IMR-90 (cell line): Measurements from ENCODE around the gene CATSPERE. TPM values are rescaled to one million over a fixed set of nuclear protein-coding genes. Genes with fewer than 3 reads are reported as not detected.

Source experiments
- ATAC-seq: fragments of 200-7000 bp; cut with Tn5 transposase; 2 replicates; pipeline ENCODE4 v1.9.1; 2020; ENCODE audit warnings: low read depth, mild to moderate bottlenecking, moderate library complexity
- BruUV-seq: library from RNA; stranded (reverse); fragments of 400-500 nt; replicated peaks from 2 replicates; lab custom pipeline; 2021; lab: Mats Ljungman, UMichigan
- CTCF ChIA-PET: fragments of 300-600 bp; formaldehyde crosslinking; extraction: SDS; loops from one replicate; lab custom pipeline; 2021; ENCODE audit warnings: antibody characterized with exemption; lab: Yijun Ruan, JAX
- POLR2A ChIA-PET: fragments of 300-600 bp; sonication (Branson Sonifier 250); formaldehyde crosslinking; loops from one replicate; lab custom pipeline; 2022; ENCODE audit warnings: antibody characterized with exemption; ENCODE audit not compliant: unreplicated experiment; lab: Charles Lee
- DNase-seq: peaks from one replicate; pipeline ENCODE4 v3.0.0; 2013
- H2AFZ ChIP-seq: replicated peaks from 2 replicates; pipeline ENCODE3; 2013; ENCODE audit warnings: low read length, mild to moderate bottlenecking; ENCODE audit not compliant: poor library complexity
- H2AK5ac ChIP-seq: 2 replicates; pipeline ENCODE4 v1.6.1; 2013; ENCODE audit warnings: low read depth, low read length, inconsistent platforms
- H2AK9ac ChIP-seq: replicated peaks from 2 replicates; pipeline ENCODE3; 2013; ENCODE audit warnings: mild to moderate bottlenecking, low read depth, low read length, moderate library complexity; ENCODE audit not compliant: poor library complexity
- H2BK120ac ChIP-seq: 2 replicates; pipeline ENCODE4 v1.6.1; 2013; ENCODE audit warnings: low read depth, low read length, inconsistent platforms
- H2BK15ac ChIP-seq: 3 replicates; pipeline ENCODE4 v1.6.1; 2013; ENCODE audit warnings: low read depth, low read length, inconsistent platforms
- H2BK20ac ChIP-seq: 2 replicates; pipeline ENCODE4 v1.6.1; 2013; ENCODE audit warnings: low read depth, mild to moderate bottlenecking, inconsistent platforms, low read length, moderate library complexity
- H2BK5ac ChIP-seq: 2 replicates; pipeline ENCODE4 v1.6.1; 2013; ENCODE audit warnings: mild to moderate bottlenecking, low read depth, low read length, inconsistent platforms; ENCODE audit not compliant: poor library complexity, severe bottlenecking
- H3K14ac ChIP-seq: replicated peaks from 2 replicates; pipeline ENCODE4 v1.6.1; 2013; ENCODE audit warnings: low read depth, low read length, inconsistent platforms
- H3K18ac ChIP-seq: 2 replicates; pipeline ENCODE4 v1.6.1; 2013; ENCODE audit warnings: low read depth, low read length, control low read depth
- H3K23ac ChIP-seq: 2 replicates; pipeline ENCODE4 v1.6.1; 2013; ENCODE audit warnings: low read depth, low read length, inconsistent platforms
- H3K27ac ChIP-seq: 2 replicates; pipeline ENCODE4 v1.5.1; 2013; ENCODE audit warnings: mild to moderate bottlenecking, control low read depth, low read length; ENCODE audit not compliant: insufficient read depth
- H3K27me3 ChIP-seq: 2 replicates; pipeline ENCODE4 v1.6.1; 2013; ENCODE audit warnings: low read length; ENCODE audit not compliant: control insufficient read depth, insufficient read depth
- H3K36me3 ChIP-seq: 2 replicates; pipeline ENCODE4 v1.6.1; 2013; ENCODE audit warnings: low read length, mixed read lengths; ENCODE audit not compliant: control insufficient read depth, insufficient read depth
- H3K4ac ChIP-seq: 2 replicates; pipeline ENCODE4 v1.6.1; 2013; ENCODE audit warnings: low read depth, low read length, inconsistent platforms
- H3K4me1 ChIP-seq: 2 replicates; pipeline ENCODE4 v1.6.1; 2013; ENCODE audit warnings: low read length, mixed read lengths; ENCODE audit not compliant: control insufficient read depth, insufficient read depth
- H3K4me2 ChIP-seq: 2 replicates; pipeline ENCODE4 v1.6.1; 2013; ENCODE audit warnings: low read depth, mild to moderate bottlenecking, control low read depth, low read length, moderate library complexity
- H3K4me3 ChIP-seq: 2 replicates; pipeline ENCODE4 v1.5.1; 2013; ENCODE audit warnings: low read depth, mild to moderate bottlenecking, control low read depth, low read length, moderate library complexity; ENCODE audit not compliant: insufficient read depth
- H3K56ac ChIP-seq: 2 replicates; pipeline ENCODE4 v1.6.1; 2013; ENCODE audit warnings: low read length, inconsistent platforms; ENCODE audit not compliant: insufficient read depth; ENCODE audit errors: extremely low read depth
- H3K79me1 ChIP-seq, 2 experiments: 2 replicates each; pipeline ENCODE4 v1.6.1; 2013; ENCODE audit warnings: low read length in 2 of 2, inconsistent platforms in 1 of 2, low read depth in 1 of 2
- H3K9ac ChIP-seq: 2 replicates; pipeline ENCODE4 v1.6.1; 2013; ENCODE audit warnings: low read depth, low read length, control low read depth
- H3K9me1 ChIP-seq: 2 replicates; pipeline ENCODE4 v1.6.1; 2013; ENCODE audit warnings: low read length, inconsistent platforms; ENCODE audit not compliant: insufficient read depth
- H3K9me3 ChIP-seq: 2 replicates; pipeline ENCODE4 v1.6.1; 2013; ENCODE audit warnings: low read length; ENCODE audit not compliant: control insufficient read depth, insufficient read depth
- H4K20me1 ChIP-seq: 2 replicates; pipeline ENCODE4 v1.6.1; 2013; ENCODE audit warnings: low read length, inconsistent platforms; ENCODE audit not compliant: insufficient read depth
- H4K5ac ChIP-seq: 2 replicates; pipeline ENCODE4 v1.6.1; 2013; ENCODE audit warnings: mild to moderate bottlenecking, low read depth, low read length, control low read depth
- H4K8ac ChIP-seq, 2 experiments: 2 replicates each; pipeline ENCODE4 v1.6.1; 2013; ENCODE audit warnings: low read depth in 2 of 2, low read length in 2 of 2, control low read depth in 1 of 2, inconsistent platforms in 1 of 2
- H4K91ac ChIP-seq: 2 replicates; pipeline ENCODE4 v1.6.1; 2013; ENCODE audit warnings: low read depth, low read length, inconsistent platforms; ENCODE audit not compliant: insufficient read depth
- BHLHE40 ChIP-seq: fragments of 150-350 bp; IDR thresholded peaks from 2 replicates; pipeline ENCODE4 v1.6.1; 2016; ENCODE audit warnings: mild to moderate bottlenecking, low read depth, low read length
- CEBPB ChIP-seq: IDR thresholded peaks from 2 replicates; pipeline ENCODE4 v1.6.1; 2012; ENCODE audit warnings: low read depth, low read length, improper control_type of control experiment
- CHD1 ChIP-seq: IDR thresholded peaks from 2 replicates; pipeline ENCODE4 v1.6.1; 2012; ENCODE audit warnings: low read depth, low read length, improper control_type of control experiment
- FOS ChIP-seq: fragments of 150-350 bp; IDR thresholded peaks from 2 replicates; pipeline ENCODE4 v1.6.1; 2016; ENCODE audit warnings: low read depth, low read length
- MAFK ChIP-seq: IDR thresholded peaks from 2 replicates; pipeline ENCODE4 v1.6.1; 2012; ENCODE audit warnings: low read depth, low read length, improper control_type of control experiment
- MAZ ChIP-seq: IDR thresholded peaks from 2 replicates; pipeline ENCODE4 v1.6.1; 2012; ENCODE audit warnings: low read depth, mild to moderate bottlenecking, low read length, improper control_type of control experiment, moderate library complexity, borderline replicate concordance
- MXI1 ChIP-seq: IDR thresholded peaks from 2 replicates; pipeline ENCODE4 v1.6.1; 2012; ENCODE audit warnings: low read depth, mild to moderate bottlenecking, low read length, moderate library complexity, borderline replicate concordance
- NFE2L2 ChIP-seq: fragments of 150-350 bp; IDR thresholded peaks from 2 replicates; pipeline ENCODE4 v1.6.1; 2016; ENCODE audit warnings: low read depth, mild to moderate bottlenecking, low read length
- POLR2A ChIP-seq: IDR thresholded peaks from 2 replicates; pipeline ENCODE4 v1.6.1; 2012; ENCODE audit warnings: mild to moderate bottlenecking, low read depth, low read length
- RAD21 ChIP-seq: IDR thresholded peaks from 2 replicates; pipeline ENCODE4 v1.6.1; 2012; ENCODE audit warnings: low read length, improper control_type of control experiment
- RCOR1 ChIP-seq: IDR thresholded peaks from 2 replicates; pipeline ENCODE4 v1.6.1; 2012; ENCODE audit warnings: mild to moderate bottlenecking, low read length, improper control_type of control experiment; ENCODE audit not compliant: insufficient replicate concordance
- RFX5 ChIP-seq: IDR thresholded peaks from 2 replicates; pipeline ENCODE4 v1.8.0; 2012; ENCODE audit warnings: low read depth, mild to moderate bottlenecking, low read length, moderate library complexity
- SMC3 ChIP-seq: fragments of 150-350 bp; IDR thresholded peaks from 2 replicates; pipeline ENCODE4 v1.6.1; 2016; ENCODE audit warnings: low read depth, mild to moderate bottlenecking, antibody characterized with exemption, low read length, moderate library complexity
- dilution Hi-C: fragments of 300-500 bp; cut with HindIII; formaldehyde crosslinking; loops from one replicate; pipeline ENCODE4 v1.14.3; 2018; ENCODE audit warnings: low sequenced_read_pairs; ENCODE audit not compliant: unreplicated experiment
- in situ Hi-C: fragments of 300-500 bp; cut with MboI; formaldehyde crosslinking; loops from 3 replicates; pipeline ENCODE4 v1.14.3; 2019; ENCODE audit warnings: low sequenced_read_pairs, inconsistent platforms, mixed read lengths
- intact Hi-C: fragments of 100-400 bp; cut with micrococcal nuclease; formaldehyde crosslinking; loops from 2 replicates; pipeline ENCODE4 v1.10.0; 2022
- polyA plus RNA-seq, 3 experiments: library from polyadenylated mRNA; depleted of rRNA; stranded (reverse); fragments of >200 nt; gene quantifications; 2 replicates each; pipeline ENCODE4 v1.2.3, GENCODE V29; 2012; ENCODE audit warnings: low replicate concordance in 1 of 3
- total RNA-seq: library from RNA; depleted of rRNA; stranded (reverse); fragments of >200 nt; gene quantifications from 2 replicates; pipeline ENCODE4 v1.2.3, GENCODE V29; 2012
- TF ChIP-seq, protein P1 (sequence below): conservative IDR thresholded peaks from 2 replicates; pipeline ENCODE4 v1.5.1; 2012; ENCODE audit warnings: mild to moderate bottlenecking, low read depth, low read length, improper control_type of control experiment
- TF ChIP-seq, protein P2 (sequence below): fragments of 150-350 bp; IDR thresholded peaks from 2 replicates; pipeline ENCODE4 v1.6.1; 2016; ENCODE audit warnings: low read depth, mild to moderate bottlenecking, low read length, moderate library complexity, borderline replicate concordance
- TF ChIP-seq, protein P3 (sequence below): fragments of 150-350 bp; IDR thresholded peaks from 2 replicates; pipeline ENCODE4 v1.6.1; 2017; ENCODE audit warnings: mild to moderate bottlenecking, antibody characterized with exemption, low read length, low read depth

CATSPERE gene
- total and polyA plus RNA-seq, 2 of the 4 experiments (the other 2 are of a cell fraction): 0.07 to 0.18 TPM

DNA sequence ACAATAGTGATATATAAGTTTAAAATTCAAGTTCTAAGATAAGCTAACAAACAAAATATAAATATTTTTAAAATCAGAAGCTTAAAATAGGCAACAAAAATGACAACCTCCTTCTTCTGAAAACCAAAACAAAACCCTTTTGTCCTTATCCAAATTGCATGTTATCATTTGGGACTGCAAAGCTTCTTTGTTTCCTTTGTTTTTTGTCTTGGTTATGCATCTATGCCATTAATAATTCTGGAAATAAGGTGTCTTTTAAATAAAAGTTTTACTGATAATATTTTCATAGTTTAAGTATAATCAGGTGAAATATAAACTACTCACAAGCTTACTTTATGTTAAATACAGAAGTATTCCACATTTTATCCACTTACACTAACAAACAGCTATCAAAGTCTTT is 29.9 kb upstream of the CATSPERE start:
- Histone ChIP-seq H3K4me2 (no peak overlapping the region), H3K9me1 (peaks cover 9% of the 10 kb centered on the region), H3K9ac (no peak overlapping the region), H3K27me3 (no peaks in the 10 kb centered on the region), H3K23ac (no peak overlapping the region), H4K20me1 (peaks cover 6% of the 10 kb centered on the region; the same call in 1 of the 2 replicates), H2AK9ac (no peak overlapping the region), H2BK120ac (no peak overlapping the region), H2AK5ac (no peak overlapping the region), H4K91ac (no peak overlapping the region), H4K8ac (no peak overlapping the region), H3K56ac (no peak overlapping the region), H3K4me3 (no peak overlapping the region), H3K9me3 (no peaks in the 10 kb centered on the region), H3K79me1 (peaks cover 24 to 32% of the 10 kb centered on the region in 2 experiments), H3K4ac (no peak overlapping the region), H3K36me3 (peaks cover 11% of the 10 kb centered on the region), H2BK15ac (no peak overlapping the region), H2AFZ (no peak overlapping the region), H3K27ac (no peak overlapping the region), H3K14ac (no peak overlapping the region), H2BK5ac (no peak overlapping the region), H3K18ac (no peak overlapping the region), H3K4me1 (peaks cover 5% of the 10 kb centered on the region), H4K5ac (no peak overlapping the region), H2BK20ac (no peak overlapping the region)
- BruUV-seq: no TSS peak
- DNase-seq (no peak), ATAC-seq (no peak)
- ChIA-PET POLR2A (no interaction called here), CTCF (interaction anchor here (0.7 to 1.0 kb wide), 2 partner anchors 17 to 163 kb away, joined by 3 read pairs; no protein-coding TSS in a partner anchor)
- in situ Hi-C loops: no loop called here
- no peak for TF ChIP-seq MAZ
- TF ChIP-seq RCOR1: no peak
- no peak for TF ChIP-seq SMC3
- no peak for TF ChIP-seq NFE2L2
- TF ChIP-seq, protein P1, sequence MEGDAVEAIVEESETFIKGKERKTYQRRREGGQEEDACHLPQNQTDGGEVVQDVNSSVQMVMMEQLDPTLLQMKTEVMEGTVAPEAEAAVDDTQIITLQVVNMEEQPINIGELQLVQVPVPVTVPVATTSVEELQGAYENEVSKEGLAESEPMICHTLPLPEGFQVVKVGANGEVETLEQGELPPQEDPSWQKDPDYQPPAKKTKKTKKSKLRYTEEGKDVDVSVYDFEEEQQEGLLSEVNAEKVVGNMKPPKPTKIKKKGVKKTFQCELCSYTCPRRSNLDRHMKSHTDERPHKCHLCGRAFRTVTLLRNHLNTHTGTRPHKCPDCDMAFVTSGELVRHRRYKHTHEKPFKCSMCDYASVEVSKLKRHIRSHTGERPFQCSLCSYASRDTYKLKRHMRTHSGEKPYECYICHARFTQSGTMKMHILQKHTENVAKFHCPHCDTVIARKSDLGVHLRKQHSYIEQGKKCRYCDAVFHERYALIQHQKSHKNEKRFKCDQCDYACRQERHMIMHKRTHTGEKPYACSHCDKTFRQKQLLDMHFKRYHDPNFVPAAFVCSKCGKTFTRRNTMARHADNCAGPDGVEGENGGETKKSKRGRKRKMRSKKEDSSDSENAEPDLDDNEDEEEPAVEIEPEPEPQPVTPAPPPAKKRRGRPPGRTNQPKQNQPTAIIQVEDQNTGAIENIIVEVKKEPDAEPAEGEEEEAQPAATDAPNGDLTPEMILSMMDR: no peak
- no peak for TF ChIP-seq POLR2A
- no peak for TF ChIP-seq MAFK
- no peak for TF ChIP-seq CHD1
- TF ChIP-seq CEBPB: no peak
- no peak for TF ChIP-seq RFX5
- no peak for TF ChIP-seq RAD21
- TF ChIP-seq, protein P2, sequence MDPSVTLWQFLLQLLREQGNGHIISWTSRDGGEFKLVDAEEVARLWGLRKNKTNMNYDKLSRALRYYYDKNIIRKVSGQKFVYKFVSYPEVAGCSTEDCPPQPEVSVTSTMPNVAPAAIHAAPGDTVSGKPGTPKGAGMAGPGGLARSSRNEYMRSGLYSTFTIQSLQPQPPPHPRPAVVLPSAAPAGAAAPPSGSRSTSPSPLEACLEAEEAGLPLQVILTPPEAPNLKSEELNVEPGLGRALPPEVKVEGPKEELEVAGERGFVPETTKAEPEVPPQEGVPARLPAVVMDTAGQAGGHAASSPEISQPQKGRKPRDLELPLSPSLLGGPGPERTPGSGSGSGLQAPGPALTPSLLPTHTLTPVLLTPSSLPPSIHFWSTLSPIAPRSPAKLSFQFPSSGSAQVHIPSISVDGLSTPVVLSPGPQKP: no peak
- no peak for TF ChIP-seq BHLHE40
- no peak for TF ChIP-seq MXI1
- TF ChIP-seq FOS: no peak
- TF ChIP-seq, protein P3, sequence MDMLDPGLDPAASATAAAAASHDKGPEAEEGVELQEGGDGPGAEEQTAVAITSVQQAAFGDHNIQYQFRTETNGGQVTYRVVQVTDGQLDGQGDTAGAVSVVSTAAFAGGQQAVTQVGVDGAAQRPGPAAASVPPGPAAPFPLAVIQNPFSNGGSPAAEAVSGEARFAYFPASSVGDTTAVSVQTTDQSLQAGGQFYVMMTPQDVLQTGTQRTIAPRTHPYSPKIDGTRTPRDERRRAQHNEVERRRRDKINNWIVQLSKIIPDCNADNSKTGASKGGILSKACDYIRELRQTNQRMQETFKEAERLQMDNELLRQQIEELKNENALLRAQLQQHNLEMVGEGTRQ: no peak
- dilution Hi-C loops: no loop called here
- intact Hi-C loops: loop anchor here (10.0 kb wide), 1 partner anchor 386 kb away; no protein-coding TSS in a partner anchor
